HepG2 (cell line): Measurements from ENCODE around the gene CUL9. TPM values are rescaled to one million over a fixed set of nuclear protein-coding genes. Genes with fewer than 3 reads are reported as not detected.

Source experiments
- CREB3 ChIP-seq: sonication (generic); formaldehyde crosslinking; IDR thresholded peaks from 2 replicates; pipeline ENCODE4 v1.5.0; 2020; ENCODE audit warnings: missing genetic modification reagents
- FLYWCH1 ChIP-seq: sonication (generic); formaldehyde crosslinking; IDR thresholded peaks from 2 replicates; pipeline ENCODE4 v1.8.1; 2023; ENCODE audit warnings: mild to moderate bottlenecking, missing genetic modification reagents
- IKZF4 ChIP-seq: sonication (generic); formaldehyde crosslinking; IDR thresholded peaks from 2 replicates; pipeline ENCODE4 v1.5.1; 2020; ENCODE audit warnings: borderline replicate concordance, mild to moderate bottlenecking, low read depth, missing genetic modification reagents; ENCODE audit errors: not compliant biosample characterization
- IRX3 ChIP-seq: sonication (generic); formaldehyde crosslinking; IDR thresholded peaks from 2 replicates; pipeline ENCODE4 v1.8.1; 2023; ENCODE audit warnings: mild to moderate bottlenecking, low read depth, missing genetic modification reagents, borderline replicate concordance
- KAT2B ChIP-seq: fragments of 150-350 bp; IDR thresholded peaks from 2 replicates; pipeline ENCODE4 v1.6.1; 2014; ENCODE audit warnings: low read depth, low read length, borderline replicate concordance
- KDM5A ChIP-seq: fragments of 200-600 bp; sonication (generic); IDR thresholded peaks from 2 replicates; pipeline ENCODE4 v1.7.0; 2018; ENCODE audit warnings: antibody characterized with exemption, mild to moderate bottlenecking, low read length, borderline replicate concordance
- MBD4 ChIP-seq: IDR thresholded peaks from 2 replicates; pipeline ENCODE4 v1.6.1; 2012; ENCODE audit warnings: low read length, inconsistent platforms, borderline replicate concordance
- RAD51 ChIP-seq: fragments of 450-650 bp; IDR thresholded peaks from 2 replicates; pipeline ENCODE4 v1.6.1; 2016; ENCODE audit warnings: borderline replicate concordance
- SATB2 ChIP-seq: sonication (generic); formaldehyde crosslinking; IDR thresholded peaks from 2 replicates; pipeline ENCODE4 v1.5.0; 2020; ENCODE audit warnings: missing genetic modification reagents
- SMARCE1 ChIP-seq: fragments of 450-650 bp; IDR thresholded peaks from 2 replicates; pipeline ENCODE4 v1.6.1; 2017; ENCODE audit warnings: borderline replicate concordance
- TAF15 ChIP-seq: fragments of 200-400 bp; formaldehyde crosslinking; IDR thresholded peaks from one replicate; pipeline ENCODE4 v1.6.1; 2018; ENCODE audit warnings: mild to moderate bottlenecking, low read depth, low read length; ENCODE audit not compliant: poor library complexity, severe bottlenecking
- TOE1 ChIP-seq: sonication (generic); formaldehyde crosslinking; IDR thresholded peaks from 2 replicates; pipeline ENCODE4 v1.4.0; 2020; ENCODE audit warnings: mild to moderate bottlenecking, missing genetic modification reagents
- ZBTB44 ChIP-seq: sonication (generic); formaldehyde crosslinking; IDR thresholded peaks from 2 replicates; pipeline ENCODE4 v1.4.0; 2020; ENCODE audit warnings: missing genetic modification reagents
- ZBTB8A ChIP-seq: sonication (generic); formaldehyde crosslinking; IDR thresholded peaks from 2 replicates; pipeline ENCODE4 v1.4.0; 2020; ENCODE audit warnings: mild to moderate bottlenecking, low read depth, missing genetic modification reagents, borderline replicate concordance
- ZFAT ChIP-seq: sonication (generic); formaldehyde crosslinking; conservative IDR thresholded peaks from 2 replicates; pipeline ENCODE4 v1.8.1; 2023; ENCODE audit warnings: missing genetic modification reagents, inconsistent platforms
- ZNF124 ChIP-seq: sonication (generic); formaldehyde crosslinking; IDR thresholded peaks from 2 replicates; pipeline ENCODE4 v1.4.0; 2020; ENCODE audit warnings: missing genetic modification reagents
- ZNF549 ChIP-seq: sonication (generic); formaldehyde crosslinking; IDR thresholded peaks from 2 replicates; pipeline ENCODE4 v1.5.0; 2020; ENCODE audit warnings: missing genetic modification reagents
- ZNF574 ChIP-seq: sonication (generic); formaldehyde crosslinking; IDR thresholded peaks from 2 replicates; pipeline ENCODE4 v1.4.0; 2020; ENCODE audit warnings: missing genetic modification reagents
- ZNF619 ChIP-seq: sonication (generic); formaldehyde crosslinking; IDR thresholded peaks from 2 replicates; pipeline ENCODE4 v1.4.0; 2020; ENCODE audit warnings: mild to moderate bottlenecking, missing genetic modification reagents
- ZNF724P ChIP-seq: sonication (generic); formaldehyde crosslinking; IDR thresholded peaks from 2 replicates; pipeline ENCODE4 v1.8.0; 2022; ENCODE audit warnings: missing genetic modification reagents, borderline replicate concordance
- ZNF75D ChIP-seq: sonication (generic); formaldehyde crosslinking; IDR thresholded peaks from 2 replicates; pipeline ENCODE4 v1.8.1; 2023; ENCODE audit warnings: missing genetic modification reagents, mild to moderate bottlenecking, borderline replicate concordance
- ZNF776 ChIP-seq: sonication (generic); formaldehyde crosslinking; IDR thresholded peaks from 2 replicates; pipeline ENCODE4 v1.4.0; 2020; ENCODE audit warnings: mild to moderate bottlenecking, missing genetic modification reagents
- ZNF790 ChIP-seq: sonication (generic); formaldehyde crosslinking; IDR thresholded peaks from 2 replicates; pipeline ENCODE4 v1.8.0; 2022; ENCODE audit warnings: missing genetic modification reagents, mild to moderate bottlenecking, borderline replicate concordance
- polyA plus RNA-seq, 8 experiments: library from polyadenylated mRNA; depleted of rRNA in 3 of 8; stranded (reverse) in 7 of 8; unstranded in 1 of 8; fragments of >200 nt; fragmentation: Illumina TruSeq in 4 of 8; extraction: Trizol in 4 of 8; gene quantifications; 2 replicates each; pipeline versions ENCODE4 v1.2.1 to v1.2.3, GENCODE V29; 2011 to 2016; ENCODE audit warnings: low read depth in 4 of 8, missing spikeins in 1 of 8, mixed read lengths in 1 of 8; ENCODE audit not compliant: insufficient read depth in 1 of 8
- total RNA-seq, 5 experiments: library from RNA; depleted of rRNA; stranded (reverse); fragments of >200 nt; fragmentation: Illumina TruSeq; extraction: Trizol; gene quantifications; 2 replicates each; pipeline ENCODE4 v1.2.3, GENCODE V29; 2016; ENCODE audit warnings: low read depth in 1 of 5
- TF ChIP-seq, protein P1 (sequence below): IDR thresholded peaks from 2 replicates; pipeline ENCODE4 v1.6.1; 2016; ENCODE audit warnings: control low read depth
- TF ChIP-seq, protein P2 (sequence below): sonication (generic); formaldehyde crosslinking; IDR thresholded peaks from 2 replicates; pipeline ENCODE4 v1.4.0; 2020; ENCODE audit warnings: missing genetic modification reagents

The CUL9 gene
- total and polyA plus RNA-seq, 2 of the 13 experiments (the other 11 are each of a cell fraction or from before 2014, with no cell fraction given): 11.4 to 13.7 TPM

DNA sequence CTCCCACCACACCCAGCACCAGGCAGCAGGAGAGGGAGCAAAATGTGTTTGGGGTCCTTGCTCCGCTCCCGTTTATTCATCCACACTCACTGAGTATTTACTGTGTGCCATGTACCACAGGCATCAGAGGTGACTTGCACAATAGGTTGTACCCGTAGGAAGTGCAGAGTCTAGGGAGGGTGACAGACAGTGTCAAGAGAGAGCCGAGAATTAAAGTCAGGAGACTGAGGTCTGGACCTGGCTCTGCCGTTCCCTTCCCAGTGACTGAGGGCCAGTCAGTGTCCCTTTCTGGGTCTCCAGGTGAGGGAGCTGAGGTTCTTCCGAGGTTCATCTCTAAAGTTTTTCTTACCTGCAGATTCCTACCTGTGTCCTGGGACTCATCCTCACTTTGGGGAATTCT is 83.6 kb downstream of the CUL9 start (continued):
- TF ChIP-seq, protein P1, sequence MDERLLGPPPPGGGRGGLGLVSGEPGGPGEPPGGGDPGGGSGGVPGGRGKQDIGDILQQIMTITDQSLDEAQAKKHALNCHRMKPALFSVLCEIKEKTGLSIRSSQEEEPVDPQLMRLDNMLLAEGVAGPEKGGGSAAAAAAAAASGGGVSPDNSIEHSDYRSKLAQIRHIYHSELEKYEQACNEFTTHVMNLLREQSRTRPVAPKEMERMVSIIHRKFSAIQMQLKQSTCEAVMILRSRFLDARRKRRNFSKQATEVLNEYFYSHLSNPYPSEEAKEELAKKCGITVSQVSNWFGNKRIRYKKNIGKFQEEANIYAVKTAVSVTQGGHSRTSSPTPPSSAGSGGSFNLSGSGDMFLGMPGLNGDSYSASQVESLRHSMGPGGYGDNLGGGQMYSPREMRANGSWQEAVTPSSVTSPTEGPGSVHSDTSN (CRISPR knock-in tag): no peak
- TF ChIP-seq KAT2B: no peak
- TF ChIP-seq ZNF574 (CRISPR knock-in tag): no peak
- no peak for TF ChIP-seq FLYWCH1 (CRISPR knock-in tag)
- TF ChIP-seq SATB2 (CRISPR knock-in tag): no peak
- no peak for TF ChIP-seq MBD4
- TF ChIP-seq, protein P2, sequence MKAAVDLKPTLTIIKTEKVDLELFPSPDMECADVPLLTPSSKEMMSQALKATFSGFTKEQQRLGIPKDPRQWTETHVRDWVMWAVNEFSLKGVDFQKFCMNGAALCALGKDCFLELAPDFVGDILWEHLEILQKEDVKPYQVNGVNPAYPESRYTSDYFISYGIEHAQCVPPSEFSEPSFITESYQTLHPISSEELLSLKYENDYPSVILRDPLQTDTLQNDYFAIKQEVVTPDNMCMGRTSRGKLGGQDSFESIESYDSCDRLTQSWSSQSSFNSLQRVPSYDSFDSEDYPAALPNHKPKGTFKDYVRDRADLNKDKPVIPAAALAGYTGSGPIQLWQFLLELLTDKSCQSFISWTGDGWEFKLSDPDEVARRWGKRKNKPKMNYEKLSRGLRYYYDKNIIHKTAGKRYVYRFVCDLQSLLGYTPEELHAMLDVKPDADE (CRISPR knock-in tag): no peak
- TF ChIP-seq ZNF124 (CRISPR knock-in tag): no peak
- no peak for TF ChIP-seq ZNF724P
- TF ChIP-seq SMARCE1: no peak
- TF ChIP-seq KDM5A: no peak
- TF ChIP-seq TOE1: no peak
- no peak for TF ChIP-seq ZNF790 (CRISPR knock-in tag)
- TF ChIP-seq ZBTB8A (CRISPR knock-in tag): no peak
- no peak for TF ChIP-seq ZNF75D
- TF ChIP-seq CREB3: no peak
- no peak for TF ChIP-seq IRX3 (CRISPR knock-in tag)
- no peak for TF ChIP-seq ZNF776 (CRISPR knock-in tag)
- TF ChIP-seq ZNF619: no peak
- no peak for TF ChIP-seq ZFAT
- TF ChIP-seq ZNF549: no peak
- TF ChIP-seq RAD51: no peak
- no peak for TF ChIP-seq IKZF4 (CRISPR knock-in tag)
- no peak for TF ChIP-seq ZBTB44 (CRISPR knock-in tag)
- TF ChIP-seq TAF15: no peak
